ENCODE results near the gene IMMP2L. TPM values are rescaled to one million over a fixed set of nuclear protein-coding genes. Genes with fewer than 3 reads are reported as not detected.

The IMMP2L gene
- total RNA-seq, 6 experiments from 2014 or later: 14.2 to 25.3 (median 19.7) TPM

GRCh38 chr7:110861163-110861562, 701.1 kb downstream of the IMMP2L start:
- Histone ChIP-seq H3K27ac (no peak overlapping the region), H3K27me3 (no peaks in the 10 kb centered on the region), H3K9me3 (no peaks in the 10 kb centered on the region), H3K4me1 (no peaks in the 10 kb centered on the region), H3K4me3 (no peak overlapping the region), H3K36me3 (no peaks in the 10 kb centered on the region)
- no peak for TF ChIP-seq POLR2A (IDR thresholded peaks at IDR 0.05)
- TF ChIP-seq, protein P1, sequence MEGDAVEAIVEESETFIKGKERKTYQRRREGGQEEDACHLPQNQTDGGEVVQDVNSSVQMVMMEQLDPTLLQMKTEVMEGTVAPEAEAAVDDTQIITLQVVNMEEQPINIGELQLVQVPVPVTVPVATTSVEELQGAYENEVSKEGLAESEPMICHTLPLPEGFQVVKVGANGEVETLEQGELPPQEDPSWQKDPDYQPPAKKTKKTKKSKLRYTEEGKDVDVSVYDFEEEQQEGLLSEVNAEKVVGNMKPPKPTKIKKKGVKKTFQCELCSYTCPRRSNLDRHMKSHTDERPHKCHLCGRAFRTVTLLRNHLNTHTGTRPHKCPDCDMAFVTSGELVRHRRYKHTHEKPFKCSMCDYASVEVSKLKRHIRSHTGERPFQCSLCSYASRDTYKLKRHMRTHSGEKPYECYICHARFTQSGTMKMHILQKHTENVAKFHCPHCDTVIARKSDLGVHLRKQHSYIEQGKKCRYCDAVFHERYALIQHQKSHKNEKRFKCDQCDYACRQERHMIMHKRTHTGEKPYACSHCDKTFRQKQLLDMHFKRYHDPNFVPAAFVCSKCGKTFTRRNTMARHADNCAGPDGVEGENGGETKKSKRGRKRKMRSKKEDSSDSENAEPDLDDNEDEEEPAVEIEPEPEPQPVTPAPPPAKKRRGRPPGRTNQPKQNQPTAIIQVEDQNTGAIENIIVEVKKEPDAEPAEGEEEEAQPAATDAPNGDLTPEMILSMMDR (IDR thresholded peaks at IDR 0.05): no peak
- ATAC-seq (peak in 1 of 4 donors; percentile 55), DNase-seq (no peak)
- 63% methylated on average over 4 of the region's 4 CpGs for WGBS (ENCODE audit: insufficient coverage, low coverage, low lambda C conversion rate, missing lambda C conversion rate)
- intact Hi-C loops (cut with DNase I): no loop called here

GRCh38 chr7:110857106-110857505, 705.2 kb downstream of the IMMP2L start:
- TF ChIP-seq POLR2A (IDR thresholded peaks at IDR 0.05): no peak
- TF ChIP-seq, protein P1 (IDR thresholded peaks at IDR 0.05): no peak
- ATAC-seq: no peak
- H3K9me3 ChIP-seq: no peaks in the 10 kb centered on the region

DNA sequence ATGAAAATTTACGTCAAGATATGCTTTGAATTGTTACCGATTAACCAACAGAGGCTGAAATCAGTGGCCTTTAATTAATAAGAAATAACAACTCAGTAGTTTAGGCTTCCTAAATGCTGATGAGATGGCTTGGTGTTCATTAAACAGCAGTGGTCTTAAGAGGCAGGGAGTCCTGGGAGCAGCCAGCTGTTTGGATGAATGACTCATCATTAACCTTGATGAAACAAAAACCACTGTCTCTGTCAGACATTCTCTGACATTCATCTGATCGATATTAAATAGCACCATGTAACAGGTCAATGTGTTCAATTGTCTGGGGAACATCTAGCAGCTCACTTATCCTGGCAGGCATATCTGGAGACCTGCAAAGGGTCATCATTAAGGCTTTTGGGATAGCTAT, 705.6 kb downstream of the IMMP2L start:
- TF ChIP-seq POLR2A (IDR thresholded peaks at IDR 0.05): no peak
- TF ChIP-seq, protein P1 (IDR thresholded peaks at IDR 0.05): no peak
- no peaks in the 10 kb centered on the region for H3K4me1 ChIP-seq
- H3K27me3 ChIP-seq: no peaks in the 10 kb centered on the region
- ATAC-seq (no peak), DNase-seq (no peak)
- no peak overlapping the region for H3K4me3 ChIP-seq
- intact Hi-C loops (cut with DNase I): no loop called here
- no peaks in the 10 kb centered on the region for H3K9me3 ChIP-seq
- H3K36me3 ChIP-seq: no peaks in the 10 kb centered on the region
- no peak overlapping the region for H3K27ac ChIP-seq
- 86% methylated on average over 3 of the region's 3 CpGs for WGBS (ENCODE audit: insufficient coverage, low coverage, low lambda C conversion rate, missing lambda C conversion rate)

More at GRCh38 chr7:110857106-110857505, 705.2 kb downstream of the IMMP2L start:
- no peak for DNase-seq
- Histone ChIP-seq H3K36me3 (no peaks in the 10 kb centered on the region), H3K27ac (no peak overlapping the region), H3K27me3 (no peaks in the 10 kb centered on the region), H3K4me1 (no peaks in the 10 kb centered on the region), H3K4me3 (no peak overlapping the region)
- intact Hi-C loops (cut with DNase I): no loop called here

DNA sequence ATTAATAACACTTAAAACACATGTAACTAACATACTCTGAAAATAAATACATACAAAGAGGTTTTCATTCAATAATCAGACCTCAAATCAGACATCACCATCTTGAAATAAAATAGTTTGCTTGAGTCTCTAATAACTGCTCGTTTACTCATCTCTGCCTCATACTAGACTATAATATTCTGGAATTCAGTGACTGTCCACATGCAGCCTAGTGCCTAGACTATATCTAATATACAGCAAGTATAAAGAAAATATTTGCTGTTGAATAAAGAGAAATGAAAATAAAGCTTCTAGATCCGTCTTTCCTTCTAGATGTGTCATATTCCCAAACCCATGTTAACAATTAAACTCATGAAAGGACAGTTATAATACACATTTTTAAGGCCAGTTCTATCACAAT, 707.6 kb downstream of the IMMP2L start:
- intact Hi-C loops (cut with DNase I): no loop called here
- H3K27me3 ChIP-seq: no peaks in the 10 kb centered on the region
- no peak overlapping the region for H3K4me3 ChIP-seq
- H3K9me3 ChIP-seq: no peaks in the 10 kb centered on the region
- TF ChIP-seq, protein P1 (IDR thresholded peaks at IDR 0.05): no peak
- no peak for TF ChIP-seq POLR2A (IDR thresholded peaks at IDR 0.05)
- no peak overlapping the region for H3K27ac ChIP-seq
- H3K4me1 ChIP-seq: no peaks in the 10 kb centered on the region
- WGBS (ENCODE audit: insufficient coverage, low coverage, low lambda C conversion rate, missing lambda C conversion rate): 87% methylated on average over 2 of the region's 2 CpGs
- H3K36me3 ChIP-seq: no peaks in the 10 kb centered on the region
- no peak for ATAC-seq
- no peak for DNase-seq

DNA sequence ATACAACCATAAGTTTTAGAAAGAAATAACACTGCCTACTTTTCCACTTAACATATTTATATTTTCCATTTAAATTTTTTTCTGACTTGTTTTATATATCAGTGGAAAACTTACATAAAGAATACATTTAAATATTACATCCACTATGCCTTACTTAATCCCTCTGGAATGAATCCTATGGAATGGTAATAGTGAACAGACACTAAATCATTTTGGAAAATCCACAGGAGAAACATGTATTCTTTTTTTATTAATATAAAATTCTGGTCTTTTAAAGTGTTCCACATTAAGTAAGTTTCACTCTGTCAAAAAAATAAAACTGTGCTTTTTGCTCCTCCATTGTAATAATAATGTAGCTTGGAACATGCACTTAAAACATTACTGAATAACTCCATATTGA, 708.1 kb downstream of the IMMP2L start:
- no peaks in the 10 kb centered on the region for H3K4me1 ChIP-seq
- no peak overlapping the region for H3K27ac ChIP-seq
- no peaks in the 10 kb centered on the region for H3K9me3 ChIP-seq
- DNase-seq: no peak
- intact Hi-C loops (cut with DNase I): no loop called here
- no peaks in the 10 kb centered on the region for H3K27me3 ChIP-seq
- no peaks in the 10 kb centered on the region for H3K36me3 ChIP-seq
- ATAC-seq: no peak
- TF ChIP-seq POLR2A (IDR thresholded peaks at IDR 0.05): no peak
- TF ChIP-seq, protein P1 (IDR thresholded peaks at IDR 0.05): no peak
- no peak overlapping the region for H3K4me3 ChIP-seq

Data from right lobe of liver (tissue), 6 donors.